ENCODE results near the gene ATG9B. TPM values are rescaled to one million over a fixed set of nuclear protein-coding genes. Genes with fewer than 3 reads are reported as not detected.
A peak's percentile ranks its signal among the peaks of the same experiment; 100 is the strongest.

The ATG9B gene
- total and polyA plus RNA-seq, 9 of the 15 experiments (the other 6 are each of a cell fraction or from before 2014, with no cell fraction given), result 0.29 to 8.0 (median 2.1) TPM

GRCh38 chr7:151012911-151013347 is 11.4 kb downstream of the ATG9B start (continued):
- TF ChIP-seq TFAP4 (CRISPR knock-in tag; IDR thresholded peaks at IDR 0.05; ENCODE audit: borderline replicate concordance), result peak; percentile 47; the same call in 1 of the 2 replicates
- no peak for TF ChIP-seq ZMIZ1 (IDR thresholded peaks at IDR 0.05; ENCODE audit: low read depth in 2 of 2, low read length in 2 of 2)
- TF ChIP-seq SRSF3 (IDR thresholded peaks at IDR 0.05; ENCODE audit: insufficient read depth, low read length), result no peak
- TF ChIP-seq SOX6 (IDR thresholded peaks at IDR 0.05), result no peak
- TF ChIP-seq SREBF1 (IDR thresholded peaks at IDR 0.05; ENCODE audit: borderline replicate concordance, low read depth, low read length), result no peak
- TF ChIP-seq ZBTB33 (CRISPR knock-in tag; IDR thresholded peaks at IDR 0.05), result peak; percentile 92
- TF ChIP-seq KLF16 (IDR thresholded peaks at IDR 0.05), result 0 out of 2 replicates have a peak, but pooled peaks have one; percentile 23
- TF ChIP-seq MTA2 (IDR thresholded peaks at IDR 0.05; ENCODE audit: low read depth), result no peak
- no peak for TF ChIP-seq PML (IDR thresholded peaks at IDR 0.05; ENCODE audit: low read length)
- TF ChIP-seq NR2C1 (IDR thresholded peaks at IDR 0.05), result no peak
- TF ChIP-seq NR2C1 (tag; IDR thresholded peaks at IDR 0.05), result no peak
- no peak for TF ChIP-seq HINFP (tag; conservative IDR thresholded peaks at IDR 0.05; ENCODE audit: low read depth)
- peak; percentile 48; the same call in 1 of the 2 replicates for TF ChIP-seq SMC3 (conservative IDR thresholded peaks at IDR 0.05; ENCODE audit: insufficient read depth, low read depth, low read length)
- no peak for TF ChIP-seq HMG20A (CRISPR knock-in tag; conservative IDR thresholded peaks at IDR 0.05)
- 0 out of 2 replicates have a peak, but pooled peaks have one; percentile 48 for TF ChIP-seq RBFOX2 (IDR thresholded peaks at IDR 0.05; ENCODE audit: low read depth, low read length)
